ENCODE results near the gene MLANA.

DNA sequence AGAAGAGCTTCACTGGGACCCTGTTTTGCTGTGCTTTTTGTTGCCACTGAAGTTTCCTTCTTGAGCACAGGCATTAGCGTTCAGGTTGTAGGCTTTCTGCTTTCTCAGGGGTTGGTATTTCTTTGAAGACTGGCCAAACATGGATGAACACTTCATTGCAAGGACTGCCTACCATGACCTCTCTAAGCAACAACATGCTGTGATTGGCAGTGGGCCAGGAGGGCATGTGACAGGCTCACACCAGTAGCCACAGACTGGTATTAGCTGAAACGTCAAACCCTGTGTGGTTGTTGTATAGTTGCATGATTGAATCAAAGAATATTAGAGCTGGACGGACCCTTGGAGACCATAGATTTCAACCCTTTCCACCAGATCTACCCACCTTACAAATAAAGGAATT, 20.0 kb upstream of the MLANA start:
- TF ChIP-seq EP300 (IDR thresholded peaks at IDR 0.05) (no peak), POLR2A (IDR thresholded peaks at IDR 0.05) (no peak)
- TF ChIP-seq, protein P1, sequence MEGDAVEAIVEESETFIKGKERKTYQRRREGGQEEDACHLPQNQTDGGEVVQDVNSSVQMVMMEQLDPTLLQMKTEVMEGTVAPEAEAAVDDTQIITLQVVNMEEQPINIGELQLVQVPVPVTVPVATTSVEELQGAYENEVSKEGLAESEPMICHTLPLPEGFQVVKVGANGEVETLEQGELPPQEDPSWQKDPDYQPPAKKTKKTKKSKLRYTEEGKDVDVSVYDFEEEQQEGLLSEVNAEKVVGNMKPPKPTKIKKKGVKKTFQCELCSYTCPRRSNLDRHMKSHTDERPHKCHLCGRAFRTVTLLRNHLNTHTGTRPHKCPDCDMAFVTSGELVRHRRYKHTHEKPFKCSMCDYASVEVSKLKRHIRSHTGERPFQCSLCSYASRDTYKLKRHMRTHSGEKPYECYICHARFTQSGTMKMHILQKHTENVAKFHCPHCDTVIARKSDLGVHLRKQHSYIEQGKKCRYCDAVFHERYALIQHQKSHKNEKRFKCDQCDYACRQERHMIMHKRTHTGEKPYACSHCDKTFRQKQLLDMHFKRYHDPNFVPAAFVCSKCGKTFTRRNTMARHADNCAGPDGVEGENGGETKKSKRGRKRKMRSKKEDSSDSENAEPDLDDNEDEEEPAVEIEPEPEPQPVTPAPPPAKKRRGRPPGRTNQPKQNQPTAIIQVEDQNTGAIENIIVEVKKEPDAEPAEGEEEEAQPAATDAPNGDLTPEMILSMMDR (IDR thresholded peaks at IDR 0.05) = no peak

Data from ovary (tissue), 3 donors.